Measurements from ENCODE around the gene TFAP2D. TPM values are rescaled to one million over a fixed set of nuclear protein-coding genes. Genes with fewer than 3 reads are reported as not detected.

TFAP2D gene
- total RNA-seq, 1 experiment from 2014 or later: not detected

DNA sequence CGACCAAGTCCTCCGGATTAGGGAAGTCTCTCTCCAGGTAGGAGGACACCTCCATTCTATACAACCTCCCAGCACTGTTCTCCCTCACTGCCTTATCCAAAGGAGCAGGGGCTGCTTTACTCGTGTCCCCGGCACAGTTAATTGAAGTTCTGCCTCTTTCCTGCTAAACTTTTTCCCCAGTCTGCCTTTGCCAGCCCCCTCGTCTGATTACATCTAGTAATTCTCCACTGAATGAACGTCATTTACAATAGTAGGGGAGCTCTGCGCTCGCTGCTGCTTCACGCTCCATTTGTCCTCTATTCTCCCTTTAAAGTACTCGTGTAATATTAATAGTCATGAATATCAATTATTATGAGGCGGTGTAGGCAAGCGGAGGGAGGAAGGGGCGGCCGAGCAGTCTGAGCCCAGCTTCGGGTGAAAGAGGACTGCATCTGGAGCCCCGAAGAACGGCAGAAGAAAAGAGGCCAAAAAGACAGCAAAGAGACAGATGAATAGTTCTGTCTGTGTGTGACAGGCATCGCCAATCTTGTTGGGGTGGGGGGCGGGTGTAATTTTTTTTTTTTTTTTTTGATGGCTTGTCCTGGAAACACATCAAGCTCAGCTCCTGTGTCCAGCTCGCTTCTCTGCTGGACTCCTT lies 108.2 kb downstream of the TFAP2D start:
- no peak for DNase-seq
- H3K36me3 ChIP-seq (ENCODE audit: control insufficient read depth, insufficient read depth, low read length): no peaks in the 10 kb centered on the region
- CTCF ChIA-PET: no interaction called here
- H3K4me1 Mint-ChIP-seq (ENCODE audit: low read depth, unreplicated experiment): peaks cover 21% of the 10 kb centered on the region
- no TSS peak for BruUV-seq (replicated peaks)
- intact Hi-C loops (cut with micrococcal nuclease; ENCODE audit: unreplicated experiment): no loop called here
- no peaks in the 10 kb centered on the region for H3K9me3 ChIP-seq
- no peaks in the 10 kb centered on the region for H3K27me3 ChIP-seq (replicated peaks; ENCODE audit: control insufficient read depth, insufficient read depth, low read length)
- H3K4me3 Mint-ChIP-seq (ENCODE audit: unreplicated experiment): peak overlapping the region; percentile 30
- peaks cover 5% of the 10 kb centered on the region; the same call in 1 of the 2 replicates for H3K4me1 ChIP-seq
- H3K27me3 Mint-ChIP-seq (ENCODE audit: insufficient read depth, unreplicated experiment): peaks cover 30% of the 10 kb centered on the region
- POLR2A ChIA-PET: no interaction called here
- no peak overlapping the region for H3K27ac Mint-ChIP-seq (ENCODE audit: unreplicated experiment)
- H3K9me3 Mint-ChIP-seq (ENCODE audit: unreplicated experiment): no peaks in the 10 kb centered on the region
- no peaks in the 10 kb centered on the region for H3K36me3 Mint-ChIP-seq (ENCODE audit: insufficient read depth, unreplicated experiment)
- TF ChIP-seq, protein P1, sequence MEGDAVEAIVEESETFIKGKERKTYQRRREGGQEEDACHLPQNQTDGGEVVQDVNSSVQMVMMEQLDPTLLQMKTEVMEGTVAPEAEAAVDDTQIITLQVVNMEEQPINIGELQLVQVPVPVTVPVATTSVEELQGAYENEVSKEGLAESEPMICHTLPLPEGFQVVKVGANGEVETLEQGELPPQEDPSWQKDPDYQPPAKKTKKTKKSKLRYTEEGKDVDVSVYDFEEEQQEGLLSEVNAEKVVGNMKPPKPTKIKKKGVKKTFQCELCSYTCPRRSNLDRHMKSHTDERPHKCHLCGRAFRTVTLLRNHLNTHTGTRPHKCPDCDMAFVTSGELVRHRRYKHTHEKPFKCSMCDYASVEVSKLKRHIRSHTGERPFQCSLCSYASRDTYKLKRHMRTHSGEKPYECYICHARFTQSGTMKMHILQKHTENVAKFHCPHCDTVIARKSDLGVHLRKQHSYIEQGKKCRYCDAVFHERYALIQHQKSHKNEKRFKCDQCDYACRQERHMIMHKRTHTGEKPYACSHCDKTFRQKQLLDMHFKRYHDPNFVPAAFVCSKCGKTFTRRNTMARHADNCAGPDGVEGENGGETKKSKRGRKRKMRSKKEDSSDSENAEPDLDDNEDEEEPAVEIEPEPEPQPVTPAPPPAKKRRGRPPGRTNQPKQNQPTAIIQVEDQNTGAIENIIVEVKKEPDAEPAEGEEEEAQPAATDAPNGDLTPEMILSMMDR (IDR thresholded peaks at IDR 0.05; ENCODE audit: insufficient read depth in 1 of 2, low read depth in 1 of 2, low read length in 1 of 2, severe bottlenecking in 1 of 2, unreplicated experiment in 1 of 2): no peak
- H3K4me3 ChIP-seq (ENCODE audit: low read depth, low read length): no peak overlapping the region

DNA sequence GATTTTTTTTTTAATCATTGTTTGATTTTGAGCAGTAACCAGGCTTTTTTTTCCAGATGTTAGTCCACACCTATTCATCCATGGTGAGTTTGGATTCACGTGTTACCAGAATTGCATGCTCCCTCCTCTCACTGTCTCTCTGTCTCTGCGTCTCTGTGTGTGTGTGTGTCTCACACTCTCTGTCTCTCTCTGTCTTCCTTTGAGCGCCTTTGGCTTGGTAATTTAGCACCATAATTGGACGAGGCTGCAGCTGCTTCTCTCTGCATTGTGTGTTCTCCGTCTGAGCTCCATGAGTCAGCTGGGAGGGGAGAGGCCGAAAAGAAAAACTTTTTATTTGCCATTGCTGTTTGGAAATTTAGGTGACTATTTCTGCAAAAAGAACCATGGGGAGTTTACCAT lies 108.8 kb downstream of the TFAP2D start:
- peaks cover 27% of the 10 kb centered on the region for H3K27me3 Mint-ChIP-seq (ENCODE audit: insufficient read depth, unreplicated experiment)
- DNase-seq: no peak
- Histone ChIP-seq H3K4me1 (peaks cover 5% of the 10 kb centered on the region; the same call in 1 of the 2 replicates), H3K36me3 (ENCODE audit: control insufficient read depth, insufficient read depth, low read length) (no peaks in the 10 kb centered on the region), H3K9me3 (no peaks in the 10 kb centered on the region), H3K4me3 (ENCODE audit: low read depth, low read length) (no peak overlapping the region), H3K27me3 (replicated peaks; ENCODE audit: control insufficient read depth, insufficient read depth, low read length) (no peaks in the 10 kb centered on the region)
- H3K36me3 Mint-ChIP-seq (ENCODE audit: insufficient read depth, unreplicated experiment): no peaks in the 10 kb centered on the region
- intact Hi-C loops (cut with micrococcal nuclease; ENCODE audit: unreplicated experiment): no loop called here
- BruUV-seq (replicated peaks): no TSS peak
- H3K4me1 Mint-ChIP-seq (ENCODE audit: low read depth, unreplicated experiment): peaks cover 21% of the 10 kb centered on the region
- H3K4me3 Mint-ChIP-seq (ENCODE audit: unreplicated experiment): no peak overlapping the region
- no peaks in the 10 kb centered on the region for H3K9me3 Mint-ChIP-seq (ENCODE audit: unreplicated experiment)
- TF ChIP-seq, protein P1 (IDR thresholded peaks at IDR 0.05; ENCODE audit: insufficient read depth in 1 of 2, low read depth in 1 of 2, low read length in 1 of 2, severe bottlenecking in 1 of 2, unreplicated experiment in 1 of 2): no peak
- H3K27ac Mint-ChIP-seq (ENCODE audit: unreplicated experiment): no peak overlapping the region
- CTCF ChIA-PET: no interaction called here
- POLR2A ChIA-PET: no interaction called here

Other genes with a start within 250 kb of the TFAP2D start
- gene TFAP2B, start 105.3 kb downstream of the TFAP2D start, total RNA-seq (2022): not detected in 2 replicates

All from Caco-2 (cell line).